WTC11 (cell line): ENCODE results near the gene FCHSD1. TPM values are rescaled to one million over a fixed set of nuclear protein-coding genes. Genes with fewer than 3 reads are reported as not detected.

ENCODE experiments used
- ATAC-seq: fragments of 200-7000 bp; cut with Tn5 transposase; 2 replicates; pipeline ENCODE4 v1.10.0; 2021; ENCODE audit warnings: mild to moderate bottlenecking, moderate library complexity
- CTCF ChIA-PET: fragments of 300-600 bp; sonication (Branson Sonifier 250); formaldehyde crosslinking; loops from one replicate; lab custom pipeline; 2021; ENCODE audit warnings: antibody characterized with exemption; lab: Charles Lee
- POLR2A ChIA-PET: fragments of 350-600 bp; sonication (Branson Sonifier 250); formaldehyde crosslinking; loops from one replicate; lab custom pipeline; 2021; ENCODE audit warnings: antibody characterized with exemption; lab: Charles Lee
- DNase-seq: peaks from one replicate; pipeline ENCODE4 v3.0.0; 2021; ENCODE audit warnings: low spot score
- H3K27ac Mint-ChIP-seq: 2 replicates; pipeline ENCODE4 v1.8.0; 2021; ENCODE audit warnings: mixed read lengths
- H3K27me3 Mint-ChIP-seq: 2 replicates; pipeline ENCODE4 v1.8.0; 2021; ENCODE audit warnings: low read depth, mild to moderate bottlenecking, moderate library complexity, mixed read lengths
- H3K36me3 Mint-ChIP-seq: 2 replicates; pipeline ENCODE4 v1.8.0; 2021; ENCODE audit warnings: mixed read lengths
- H3K4me1 Mint-ChIP-seq: 2 replicates; pipeline ENCODE4 v1.8.0; 2022; ENCODE audit warnings: mixed read lengths
- H3K4me3 Mint-ChIP-seq: 2 replicates; pipeline ENCODE4 v1.8.0; 2021; ENCODE audit warnings: mild to moderate bottlenecking, moderate library complexity, mixed read lengths
- H3K9me3 Mint-ChIP-seq: 2 replicates; pipeline ENCODE4 v1.8.0; 2021; ENCODE audit warnings: mixed read lengths
- ATF2 ChIP-seq: sonication (generic); formaldehyde crosslinking; IDR thresholded peaks from 2 replicates; pipeline ENCODE4 v1.8.1; 2022; ENCODE audit warnings: low read depth, missing genetic modification reagents, borderline replicate concordance
- CDX4 ChIP-seq: fragments of 250-450 bp; sonication (Bioruptor Pico); IDR thresholded peaks from 2 replicates; pipeline ENCODE4 v1.9.0; 2021; ENCODE audit warnings: moderate library complexity, mild to moderate bottlenecking, inconsistent platforms, borderline replicate concordance
- CREB1 ChIP-seq: sonication (generic); formaldehyde crosslinking; IDR thresholded peaks from 2 replicates; pipeline ENCODE4 v1.8.0; 2023; ENCODE audit warnings: mild to moderate bottlenecking, missing genetic modification reagents
- CREM ChIP-seq: sonication (generic); formaldehyde crosslinking; IDR thresholded peaks from 2 replicates; pipeline ENCODE4 v1.8.1; 2022; ENCODE audit warnings: mild to moderate bottlenecking, missing genetic modification reagents, moderate library complexity
- ESRRA ChIP-seq: sonication (generic); formaldehyde crosslinking; IDR thresholded peaks from 2 replicates; pipeline ENCODE4 v1.8.1; 2022; ENCODE audit warnings: mild to moderate bottlenecking, missing genetic modification reagents, borderline replicate concordance
- ETV6 ChIP-seq: sonication (generic); formaldehyde crosslinking; IDR thresholded peaks from 2 replicates; pipeline ENCODE4 v1.8.1; 2022; ENCODE audit warnings: mild to moderate bottlenecking, missing genetic modification reagents
- FOXK1 ChIP-seq: sonication (generic); formaldehyde crosslinking; IDR thresholded peaks from 2 replicates; pipeline ENCODE4 v1.8.0; 2022; ENCODE audit warnings: mild to moderate bottlenecking, moderate library complexity, missing genetic modification reagents
- GTF2I ChIP-seq: fragments of 250-450 bp; sonication (Bioruptor Pico); conservative IDR thresholded peaks from 2 replicates; pipeline ENCODE4 v1.4.0; 2021; ENCODE audit warnings: mild to moderate bottlenecking
- HMGA2 ChIP-seq: fragments of 250-450 bp; sonication (Bioruptor Pico); IDR thresholded peaks from 2 replicates; pipeline ENCODE4 v1.4.0; 2021; ENCODE audit warnings: mild to moderate bottlenecking, moderate library complexity
- MXD4 ChIP-seq: fragments of 250-450 bp; sonication (Bioruptor Pico); IDR thresholded peaks from 2 replicates; pipeline ENCODE4 v1.8.0; 2021; ENCODE audit warnings: mild to moderate bottlenecking, moderate library complexity, borderline replicate concordance
- OVOL2 ChIP-seq: fragments of 250-450 bp; sonication (Bioruptor Pico); IDR thresholded peaks from 2 replicates; pipeline ENCODE4 v1.9.0; 2021; ENCODE audit warnings: mild to moderate bottlenecking, borderline replicate concordance
- RELA ChIP-seq: sonication (generic); formaldehyde crosslinking; IDR thresholded peaks from 2 replicates; pipeline ENCODE4 v1.8.1; 2022; ENCODE audit warnings: missing genetic modification reagents, mild to moderate bottlenecking, borderline replicate concordance
- TEAD4 ChIP-seq: sonication (generic); formaldehyde crosslinking; IDR thresholded peaks from 2 replicates; pipeline ENCODE4 v1.8.0; 2022; ENCODE audit warnings: mild to moderate bottlenecking, missing genetic modification reagents
- TP53 ChIP-seq: sonication (generic); formaldehyde crosslinking; IDR thresholded peaks from 2 replicates; pipeline ENCODE4 v1.8.1; 2023; ENCODE audit warnings: mild to moderate bottlenecking, missing genetic modification reagents
- USF1 ChIP-seq: sonication (generic); formaldehyde crosslinking; IDR thresholded peaks from 2 replicates; pipeline ENCODE4 v1.8.0; 2022; ENCODE audit warnings: mild to moderate bottlenecking, missing genetic modification reagents
- ZBTB43 ChIP-seq: sonication (generic); formaldehyde crosslinking; IDR thresholded peaks from 2 replicates; pipeline ENCODE4 v1.8.1; 2023; ENCODE audit warnings: mild to moderate bottlenecking, missing genetic modification reagents
- ZNF138 ChIP-seq: sonication (generic); formaldehyde crosslinking; conservative IDR thresholded peaks from 2 replicates; pipeline ENCODE4 v1.8.1; 2022; ENCODE audit warnings: mild to moderate bottlenecking, moderate library complexity, missing genetic modification reagents
- ZNF219 ChIP-seq: sonication (generic); formaldehyde crosslinking; IDR thresholded peaks from 2 replicates; pipeline ENCODE4 v1.8.0; 2023; ENCODE audit warnings: missing genetic modification reagents, mild to moderate bottlenecking, borderline replicate concordance
- ZNF232 ChIP-seq: sonication (generic); formaldehyde crosslinking; IDR thresholded peaks from 2 replicates; pipeline ENCODE4 v1.8.0; 2022; ENCODE audit warnings: mild to moderate bottlenecking, missing genetic modification reagents
- ZNF281 ChIP-seq: sonication (generic); formaldehyde crosslinking; IDR thresholded peaks from 2 replicates; pipeline ENCODE4 v1.8.0; 2023; ENCODE audit warnings: mild to moderate bottlenecking, missing genetic modification reagents
- ZNF396 ChIP-seq: fragments of 250-450 bp; sonication (Bioruptor Pico); IDR thresholded peaks from 2 replicates; pipeline ENCODE4 v1.8.0; 2021; ENCODE audit warnings: mild to moderate bottlenecking, moderate library complexity, borderline replicate concordance
- ZNF416 ChIP-seq: fragments of 250-450 bp; sonication (Bioruptor Pico); IDR thresholded peaks from 2 replicates; pipeline ENCODE4 v1.9.0; 2021; ENCODE audit warnings: mild to moderate bottlenecking, inconsistent platforms
- total RNA-seq: library from RNA; stranded (reverse); gene quantifications from 3 replicates; pipeline ENCODE4 v1.2.3, GENCODE V29; 2021

Gene FCHSD1
- total RNA-seq, 1 experiment from 2014 or later = 50.3 TPM

GRCh38 chr5:141692919-141693725 is 41.9 kb upstream of the FCHSD1 start:
- DNase-seq = no peak
- H3K9me3 Mint-ChIP-seq = no peaks in the 10 kb centered on the region
- H3K27me3 Mint-ChIP-seq = peaks cover 10% of the 10 kb centered on the region
- ATAC-seq = peak; percentile 21
- peaks cover 29% of the 10 kb centered on the region for H3K4me1 Mint-ChIP-seq
- no peak overlapping the region for H3K27ac Mint-ChIP-seq
- POLR2A ChIA-PET = no interaction called here
- CTCF ChIA-PET = interaction anchor here (0.6 to 8.3 kb wide), 33 partner anchors 10 to 359 kb away, joined by 3 to 136 read pairs (median 8); partner anchors contain the start of genes ARAP3, DELE1, PCDH1 and PCDH12
- no peaks in the 10 kb centered on the region for H3K36me3 Mint-ChIP-seq
- peak overlapping the region; percentile 69 for H3K4me3 Mint-ChIP-seq
- TF ChIP-seq RELA (CRISPR knock-in tag) (no peak), ZBTB43 (CRISPR knock-in tag) (0 out of 2 replicates have a peak, but pooled peaks have one; percentile 39)

- ChIA-PET CTCF (interaction anchor here (0.7 to 8.3 kb wide), 56 partner anchors 8 to 451 kb away, joined by 3 to 136 read pairs (median 5); partner anchors contain the start of genes ARAP3, DELE1, DIAPH1 and HDAC3), POLR2A (interaction anchor here (0.5 to 1.4 kb wide), 3 partner anchors 11 to 186 kb away, joined by 3 to 4 read pairs (median 3); partner anchors contain the start of gene ARAP3)
- TF ChIP-seq ZNF281 (CRISPR knock-in tag) = 0 out of 2 replicates have a peak, but pooled peaks have one; percentile 3
- TF ChIP-seq USF1 (CRISPR knock-in tag) = no peak
- no peak for TF ChIP-seq GTF2I (CRISPR knock-in tag)
- Mint-ChIP-seq H3K4me1 (peaks cover 31% of the 10 kb centered on the region), H3K9me3 (no peaks in the 10 kb centered on the region), H3K4me3 (peak overlapping the region; percentile 69), H3K27ac (no peak overlapping the region), H3K27me3 (peaks cover 10% of the 10 kb centered on the region), H3K36me3 (no peaks in the 10 kb centered on the region)
- ATAC-seq = peak; percentile 15
- DNase-seq = no peak
These were observed 41.3 kb upstream of the FCHSD1 start for GRCh38 chr5:141692533-141692888.

- DNase-seq = peak; percentile 93
- CTCF ChIA-PET = interaction anchor here (0.6 to 8.3 kb wide), 61 partner anchors 8 to 452 kb away, joined by 3 to 136 read pairs (median 4); partner anchors contain the start of genes ARAP3, DELE1, DIAPH1 and HDAC3
- H3K4me3 Mint-ChIP-seq = peak overlapping the region; percentile 69
- TF ChIP-seq TP53 (CRISPR knock-in tag) (no peak), ZNF396 (CRISPR knock-in tag) (no peak), ESRRA (peak; percentile 99), ZNF138 (no peak), ATF2 (CRISPR knock-in tag) (no peak), ZNF219 (CRISPR knock-in tag) (no peak), FOXK1 (CRISPR knock-in tag) (no peak), CREM (CRISPR knock-in tag) (no peak), MXD4 (CRISPR knock-in tag) (no peak), CREB1 (CRISPR knock-in tag) (0 out of 2 replicates have a peak, but pooled peaks have one; percentile 33), ETV6 (CRISPR knock-in tag) (no peak), CDX4 (no peak), TEAD4 (CRISPR knock-in tag) (no peak), OVOL2 (CRISPR knock-in tag) (no peak), ZNF416 (CRISPR knock-in tag) (no peak), ZNF232 (peak; percentile 67; the same call in 1 of the 2 replicates), HMGA2 (CRISPR knock-in tag) (no peak)
These were observed 40.8 kb upstream of the FCHSD1 start for GRCh38 chr5:141691867-141692532.

More at GRCh38 chr5:141691867-141692532, 40.8 kb upstream of the FCHSD1 start:
- Mint-ChIP-seq H3K27me3 (peaks cover 10% of the 10 kb centered on the region), H3K4me1 (peaks cover 30% of the 10 kb centered on the region), H3K36me3 (no peaks in the 10 kb centered on the region), H3K27ac (no peak overlapping the region), H3K9me3 (no peaks in the 10 kb centered on the region)
- ATAC-seq = peak; percentile 72
- POLR2A ChIA-PET = interaction anchor here (0.5 to 1.4 kb wide), 4 partner anchors 11 to 187 kb away, joined by 3 to 4 read pairs (median 4); partner anchors contain the start of genes ARAP3 and DIAPH1
